ENCODE measurements around the gene MFSD6L. TPM values are rescaled to one million over a fixed set of nuclear protein-coding genes. Genes with fewer than 3 reads are reported as not detected.

Gene MFSD6L
- total and polyA plus RNA-seq, 10 of the 15 experiments (the other 5 are each of a cell fraction or from before 2014, with no cell fraction given): 0.39 to 3.1 (median 1.1) TPM

- TF ChIP-seq FOXK2 (IDR thresholded peaks at IDR 0.05): no peak
These were observed 17.4 kb downstream of the MFSD6L start (continued) for GRCh38 chr17:8781776-8782175.

- Histone ChIP-seq H3K9ac (ENCODE audit: control insufficient read depth, insufficient read depth, low read length) (no peak overlapping the region), H3K79me2 (ENCODE audit: control insufficient read depth, insufficient read depth, low read length) (no peaks in the 10 kb centered on the region), H3K27me3 (replicated peaks in 1 of 2; ENCODE audit: control insufficient read depth in 2 of 2, insufficient read depth in 2 of 2, low read length in 1 of 2) (no peaks in the 10 kb centered on the region; a peak in 1 of 4 replicates), H3K4me1 (ENCODE audit: control insufficient read depth, insufficient read depth, low read length) (no peaks in the 10 kb centered on the region), H3K4me3 (no peak overlapping the region), H3K27ac (ENCODE audit: control insufficient read depth, insufficient read depth) (no peak overlapping the region), H2AFZ (ENCODE audit: control insufficient read depth, low read depth, low read length) (no peak overlapping the region), H3K9me3 (replicated peaks; ENCODE audit: control insufficient read depth, insufficient read depth, low read length) (no peaks in the 10 kb centered on the region; the same call in 1 of the 3 replicates), H4K20me1 (ENCODE audit: control insufficient read depth, insufficient read depth) (no peaks in the 10 kb centered on the region), H3K36me3 (ENCODE audit: control insufficient read depth in 2 of 2, insufficient read depth in 2 of 2, low read length in 1 of 2) (no peaks in the 10 kb centered on the region), H3K4me2 (ENCODE audit: control insufficient read depth, insufficient read depth) (no peak overlapping the region)
- BruUV-seq (replicated peaks): no TSS peak
- WGBS (ENCODE audit: insufficient coverage, insufficient replicate concordance, low lambda C conversion rate, missing lambda C conversion rate): 42% methylated on average over 1 of the region's 1 CpG
- TF ChIP-seq RAD51 (IDR thresholded peaks at IDR 0.05) (no peak), JUNB (IDR thresholded peaks at IDR 0.05) (no peak), RCOR1 (conservative IDR thresholded peaks at IDR 0.05; ENCODE audit: low read depth, low read length) (no peak), PML (IDR thresholded peaks at IDR 0.05; ENCODE audit: low read length) (no peak), NBN (IDR thresholded peaks at IDR 0.05) (no peak), GATAD2B (conservative IDR thresholded peaks at IDR 0.05; ENCODE audit: low read depth) (no peak), CBFB (IDR thresholded peaks at IDR 0.05; ENCODE audit: low read depth) (no peak), ZBTB4 (CRISPR knock-in tag; IDR thresholded peaks at IDR 0.05) (no peak), SKIL (IDR thresholded peaks at IDR 0.05; ENCODE audit: low read depth, poor library complexity, severe bottlenecking) (no peak), SMAD5 (IDR thresholded peaks at IDR 0.05; ENCODE audit: low read depth) (no peak), SRF (IDR thresholded peaks at IDR 0.05; ENCODE audit: low read depth in 2 of 2, low read length in 2 of 2) (no peak), EED (IDR thresholded peaks at IDR 0.05; ENCODE audit: low read depth) (no peak), MLLT1 (IDR thresholded peaks at IDR 0.05) (no peak), ETV6 (conservative IDR thresholded peaks at IDR 0.05 in 1 of 2, IDR thresholded peaks at IDR 0.05 in 1 of 2; ENCODE audit: borderline replicate concordance in 1 of 2, low read depth in 1 of 2) (no peak), YBX1 (IDR thresholded peaks at IDR 0.05) (no peak), TBL1XR1 (IDR thresholded peaks at IDR 0.05; ENCODE audit: low read depth, low read length) (no peak), BHLHE40 (IDR thresholded peaks at IDR 0.05; ENCODE audit: borderline replicate concordance in 1 of 2, low read depth in 2 of 2, low read length in 1 of 2) (no peak)
- intact Hi-C loops (cut with micrococcal nuclease; ENCODE audit: unreplicated experiment) (no loop called here), in situ Hi-C loops (cut with MboI) (no loop called here)
- ChIA-PET SMC1A (ENCODE audit: uncharacterized antibody, unreplicated experiment) (no interaction called here), POLR2A (interaction anchor here (0.5 kb wide), 1 partner anchor 38 kb away, joined by 3 read pairs; no protein-coding TSS in a partner anchor), CTCF (interaction anchor here (0.6 to 2.1 kb wide), 4 partner anchors 8 to 221 kb away, joined by 3 to 13 read pairs (median 7); no protein-coding TSS in a partner anchor), RAD21 (ENCODE audit: unreplicated experiment) (interaction anchor here (1.1 kb wide), 1 partner anchor 16 kb away, joined by 3 read pairs; no protein-coding TSS in a partner anchor)
- ATAC-seq (no peak), DNase-seq (ENCODE audit: low read depth, low spot score) (no peak), FAIRE-seq (no peak)
These were observed 22.3 kb downstream of the MFSD6L start for GRCh38 chr17:8776881-8777280.
